HEK293T (cell line): Measurements from ENCODE around the gene BRAF.
"Not testable (repeated sequence)": the region's sequence is repeated elsewhere in the genome, so short reads cannot be mapped to it uniquely, and the experiment has no call there.

Source experiments
- CTCF ChIA-PET: fragments of 350-600 bp; formaldehyde crosslinking; extraction: SDS; loops from one replicate; lab custom pipeline; 2021; ENCODE audit warnings: antibody characterized with exemption, inconsistent platforms; lab: Yijun Ruan, JAX
- POLR2A ChIA-PET: fragments of 350-600 bp; formaldehyde crosslinking; extraction: SDS; loops from one replicate; lab custom pipeline; 2020; ENCODE audit warnings: antibody characterized with exemption, inconsistent platforms; lab: Yijun Ruan, JAX
- DNase-seq: peaks from one replicate; pipeline ENCODE4 v3.0.0; 2012; ENCODE audit warnings: mixed read lengths; ENCODE audit errors: extremely low spot score
- ARNT ChIP-seq: fragments of 450-650 bp; IDR thresholded peaks from 2 replicates; pipeline ENCODE4 v1.6.1; 2017; ENCODE audit warnings: mild to moderate bottlenecking
- BHLHE40 ChIP-seq: fragments of 450-650 bp; IDR thresholded peaks from 2 replicates; pipeline ENCODE4 v1.6.1; 2016; ENCODE audit warnings: mild to moderate bottlenecking, moderate library complexity, borderline replicate concordance
- CTBP1 ChIP-seq: fragments of 450-650 bp; IDR thresholded peaks from 2 replicates; pipeline ENCODE4 v1.6.1; 2016; ENCODE audit warnings: borderline replicate concordance
- ELF4 ChIP-seq: fragments of 450-650 bp; IDR thresholded peaks from 2 replicates; pipeline ENCODE4 v1.6.1; 2017; ENCODE audit warnings: antibody characterized with exemption
- FOXA1 ChIP-seq: fragments of 450-650 bp; IDR thresholded peaks from 2 replicates; pipeline ENCODE4 v1.6.1; 2016; ENCODE audit warnings: mild to moderate bottlenecking
- FOXK2 ChIP-seq: fragments of 450-650 bp; IDR thresholded peaks from 2 replicates; pipeline ENCODE4 v1.6.1; 2016; ENCODE audit warnings: mild to moderate bottlenecking
- FOXM1 ChIP-seq: fragments of 450-650 bp; IDR thresholded peaks from 2 replicates; pipeline ENCODE4 v1.6.1; 2017; ENCODE audit warnings: mild to moderate bottlenecking, borderline replicate concordance
- HDGF ChIP-seq: fragments of 450-650 bp; IDR thresholded peaks from 2 replicates; pipeline ENCODE4 v1.6.1; 2017; ENCODE audit warnings: antibody characterized with exemption, borderline replicate concordance
- L3MBTL2 ChIP-seq: fragments of 450-650 bp; conservative IDR thresholded peaks from 2 replicates; pipeline ENCODE4 v1.6.1; 2016; ENCODE audit warnings: mild to moderate bottlenecking
- LEF1 ChIP-seq: fragments of 450-650 bp; IDR thresholded peaks from 2 replicates; pipeline ENCODE4 v1.6.1; 2017; ENCODE audit warnings: mild to moderate bottlenecking, borderline replicate concordance
- NFRKB ChIP-seq: fragments of 450-650 bp; IDR thresholded peaks from 2 replicates; pipeline ENCODE4 v1.6.1; 2016; ENCODE audit warnings: mild to moderate bottlenecking, moderate library complexity
- PKNOX1 ChIP-seq: fragments of 450-650 bp; IDR thresholded peaks from 2 replicates; pipeline ENCODE4 v1.6.1; 2016
- SP1 ChIP-seq: fragments of 450-650 bp; IDR thresholded peaks from 2 replicates; pipeline ENCODE4 v1.6.1; 2017
- SUZ12 ChIP-seq: fragments of 450-650 bp; IDR thresholded peaks from 2 replicates; pipeline ENCODE4 v1.6.1; 2016; ENCODE audit warnings: mild to moderate bottlenecking
- TARDBP ChIP-seq: fragments of 450-650 bp; IDR thresholded peaks from 2 replicates; pipeline ENCODE4 v1.6.1; 2016
- ZNF384 ChIP-seq: fragments of 450-650 bp; IDR thresholded peaks from 2 replicates; pipeline ENCODE4 v1.6.1; 2016

The BRAF gene

GRCh38 chr7:140714331-140715040 is 210.2 kb downstream of the BRAF start:
- DNase-seq, result no peak
- TF ChIP-seq HDGF (no peak), ARNT (no peak), L3MBTL2 (no peak)
- POLR2A ChIA-PET, result no interaction called here
- CTCF ChIA-PET, result no interaction called here

DNA sequence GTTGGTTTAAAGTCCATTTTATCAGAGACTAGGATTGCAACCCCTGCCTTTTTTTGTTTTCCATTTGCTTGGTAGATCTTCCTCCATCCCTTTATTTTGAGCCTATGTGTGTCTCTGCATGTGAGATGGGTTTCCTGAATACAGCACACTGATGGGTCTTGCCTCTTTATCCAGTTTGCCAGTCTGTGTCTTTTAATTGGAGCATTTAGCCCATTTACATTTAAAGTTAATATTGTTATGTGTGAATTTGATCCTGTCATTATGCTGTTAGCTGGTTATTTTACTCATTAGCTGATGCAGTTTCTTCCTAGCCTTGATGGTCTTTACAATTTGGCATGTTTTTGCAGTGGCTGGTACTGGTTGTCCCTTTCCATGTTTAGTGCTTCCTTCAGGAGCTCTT is 212.3 kb downstream of the BRAF start:
- DNase-seq, CTCF ChIA-PET, POLR2A ChIA-PET: not testable (repeated sequence)

DNA sequence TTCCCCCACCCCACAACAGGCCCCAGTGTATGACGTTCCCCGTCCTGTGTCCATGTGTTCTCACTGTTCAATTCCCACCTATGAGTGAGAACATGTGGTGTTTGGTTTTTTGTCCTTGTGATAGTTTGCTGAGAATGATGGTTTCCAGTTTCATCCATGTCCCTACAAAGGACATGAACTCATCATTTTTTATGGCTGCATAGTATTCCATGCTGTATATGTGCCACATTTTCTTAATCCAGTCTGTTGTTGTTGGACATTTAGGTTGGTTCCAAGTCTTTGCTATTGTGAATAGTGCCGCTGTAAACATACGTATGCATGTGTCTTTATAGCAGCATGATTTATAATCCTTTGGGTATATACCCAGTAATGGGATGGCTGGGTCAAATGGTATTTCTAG is 216.0 kb downstream of the BRAF start:
- DNase-seq, CTCF ChIA-PET, POLR2A ChIA-PET: not testable (repeated sequence)

GRCh38 chr7:140707132-140707531 is 217.6 kb downstream of the BRAF start:
- no peak for DNase-seq
- ChIA-PET POLR2A (no interaction called here), CTCF (no interaction called here)
- no peak for TF ChIP-seq SP1
- no peak for TF ChIP-seq SUZ12
- TF ChIP-seq L3MBTL2, result no peak
- no peak for TF ChIP-seq NFRKB
- no peak for TF ChIP-seq ZNF384
- TF ChIP-seq PKNOX1, result no peak
- TF ChIP-seq CTBP1, result no peak
- no peak for TF ChIP-seq BHLHE40
- no peak for TF ChIP-seq FOXK2
- no peak for TF ChIP-seq LEF1
- TF ChIP-seq ELF4, result no peak
- TF ChIP-seq HDGF, result no peak
- TF ChIP-seq TARDBP, result no peak
- TF ChIP-seq FOXM1, result no peak

DNA sequence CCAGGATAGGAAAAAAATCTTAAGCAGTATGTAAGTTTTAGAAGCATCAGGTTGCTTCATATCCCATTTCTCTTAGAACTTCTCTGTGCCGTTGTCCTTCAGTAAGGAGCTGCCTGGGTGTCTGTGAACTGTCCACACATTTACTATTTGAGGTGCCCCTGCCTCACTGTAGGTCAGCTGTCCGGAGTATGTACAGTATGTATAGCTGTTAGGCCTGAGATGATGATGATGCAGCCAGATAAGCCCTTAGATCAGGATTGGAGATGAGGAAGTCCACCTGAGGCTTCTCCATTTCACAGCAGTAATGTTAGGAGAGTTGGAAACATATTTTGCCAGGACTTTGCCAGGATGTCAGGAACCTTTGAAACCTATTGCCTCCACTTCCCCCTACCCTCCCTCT is 220.5 kb downstream of the BRAF start:
- TF ChIP-seq SP1 (no peak), ZNF384 (no peak), FOXA1 (no peak), LEF1 (no peak), ELF4 (no peak), NFRKB (no peak), SUZ12 (no peak), ARNT (no peak), TARDBP (no peak), HDGF (no peak), L3MBTL2 (no peak), PKNOX1 (no peak), CTBP1 (no peak), BHLHE40 (no peak), FOXK2 (no peak), FOXM1 (no peak)
- POLR2A ChIA-PET, result no interaction called here
- DNase-seq, result no peak
- CTCF ChIA-PET, result no interaction called here

GRCh38 chr7:140702774-140703173 is 222.0 kb downstream of the BRAF start:
- no peak for TF ChIP-seq NFRKB
- DNase-seq, result no peak
- CTCF ChIA-PET, result interaction anchor here (1.1 kb wide), 1 partner anchor 13 kb away, joined by 4 read pairs; no protein-coding TSS in a partner anchor
- POLR2A ChIA-PET, result no interaction called here

DNA sequence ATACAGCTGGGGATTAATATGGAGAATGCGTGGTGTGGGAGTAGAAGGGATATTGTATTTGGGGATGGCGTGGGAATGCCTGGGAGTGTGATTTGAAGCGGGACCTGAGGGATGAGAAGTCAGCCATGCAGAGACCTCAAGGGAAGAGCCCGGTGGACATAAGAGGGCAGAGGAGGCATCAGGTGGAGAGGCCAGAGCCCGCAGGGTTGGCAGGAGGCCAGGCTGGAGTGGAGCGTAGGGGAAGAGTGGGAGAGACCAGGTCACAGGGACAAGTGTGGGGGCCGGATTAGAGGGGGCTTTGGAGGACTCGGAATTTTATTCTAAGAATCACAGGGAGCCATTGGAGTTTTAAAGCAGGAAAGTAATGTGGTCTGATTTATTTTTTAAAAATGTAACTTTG is 226.3 kb downstream of the BRAF start:
- CTCF ChIA-PET, result interaction anchor here (0.6 kb wide), 1 partner anchor 272 kb away, joined by 4 read pairs; no protein-coding TSS in a partner anchor
- DNase-seq, result no peak
- POLR2A ChIA-PET, result interaction anchor here (1.0 kb wide), 1 partner anchor 374 kb away, joined by 3 read pairs; no protein-coding TSS in a partner anchor
- TF ChIP-seq ZNF384 (no peak), BHLHE40 (no peak), TARDBP (no peak), FOXK2 (no peak), SP1 (no peak), PKNOX1 (no peak), ELF4 (no peak), LEF1 (no peak), L3MBTL2 (no peak)
